ENCODE data around the gene SMURF1. TPM values are rescaled to one million over a fixed set of nuclear protein-coding genes. Genes with fewer than 3 reads are reported as not detected.

The SMURF1 gene
- total RNA-seq, 3 donors from 2014 or later = 15.1 to 18.1 (median 17.1) TPM

GRCh38 chr7:99004781-99005500, 139.0 kb downstream of the SMURF1 start:
- Mint-ChIP-seq H3K27me3 (ENCODE audit: low read depth) (no peaks in the 10 kb centered on the region), H3K36me3 (ENCODE audit: insufficient read depth) (peaks cover 39% of the 10 kb centered on the region), H3K9me3 (no peaks in the 10 kb centered on the region), H3K4me1 (ENCODE audit: low read depth) (no peaks in the 10 kb centered on the region), H3K4me3 (no peak overlapping the region)
- ATAC-seq = no peak
- DNase-seq = no peak

GRCh38 chr7:99004216-99004615, 139.7 kb downstream of the SMURF1 start:
- Mint-ChIP-seq H3K9me3 (no peaks in the 10 kb centered on the region), H3K27me3 (ENCODE audit: low read depth) (no peaks in the 10 kb centered on the region), H3K4me1 (ENCODE audit: low read depth) (no peaks in the 10 kb centered on the region), H3K4me3 (no peak overlapping the region), H3K36me3 (ENCODE audit: insufficient read depth) (peaks cover 39% of the 10 kb centered on the region)
- DNase-seq = no peak
- ATAC-seq = no peak

GRCh38 chr7:99003419-99003818, 140.5 kb downstream of the SMURF1 start:
- Mint-ChIP-seq H3K9me3 (no peaks in the 10 kb centered on the region), H3K27me3 (ENCODE audit: low read depth) (no peaks in the 10 kb centered on the region), H3K4me1 (ENCODE audit: low read depth) (no peaks in the 10 kb centered on the region), H3K4me3 (no peak overlapping the region), H3K36me3 (ENCODE audit: insufficient read depth) (peaks cover 37% of the 10 kb centered on the region)
- no peak for ATAC-seq
- no peak for DNase-seq

GRCh38 chr7:99002827-99003212, 141.1 kb downstream of the SMURF1 start:
- ATAC-seq = no peak
- Mint-ChIP-seq H3K4me1 (ENCODE audit: low read depth) (no peaks in the 10 kb centered on the region), H3K4me3 (no peak overlapping the region), H3K9me3 (no peaks in the 10 kb centered on the region), H3K36me3 (ENCODE audit: insufficient read depth) (peaks cover 35% of the 10 kb centered on the region), H3K27me3 (ENCODE audit: low read depth) (no peaks in the 10 kb centered on the region)
- DNase-seq = no peak

GRCh38 chr7:99002148-99002826, 141.6 kb downstream of the SMURF1 start:
- peaks cover 38% of the 10 kb centered on the region for H3K36me3 Mint-ChIP-seq (ENCODE audit: insufficient read depth)

GRCh38 chr7:99001482-99002147, 142.3 kb downstream of the SMURF1 start:
- Mint-ChIP-seq H3K4me1 (ENCODE audit: low read depth) (no peaks in the 10 kb centered on the region), H3K4me3 (no peak overlapping the region), H3K27me3 (ENCODE audit: low read depth) (no peaks in the 10 kb centered on the region), H3K36me3 (ENCODE audit: insufficient read depth) (peaks cover 35% of the 10 kb centered on the region), H3K9me3 (no peaks in the 10 kb centered on the region)
- DNase-seq = no peak
- peak; percentile 39 to 42 for ATAC-seq

More at GRCh38 chr7:99002148-99002826, 141.6 kb downstream of the SMURF1 start:
- ATAC-seq = no peak
- Mint-ChIP-seq H3K9me3 (no peaks in the 10 kb centered on the region), H3K4me1 (ENCODE audit: low read depth) (no peaks in the 10 kb centered on the region), H3K27me3 (ENCODE audit: low read depth) (no peaks in the 10 kb centered on the region), H3K4me3 (no peak overlapping the region)
- no peak for DNase-seq

- no peak overlapping the region for H3K4me3 Mint-ChIP-seq
- no peaks in the 10 kb centered on the region for H3K4me1 Mint-ChIP-seq (ENCODE audit: low read depth)
- peak; percentile 31 to 72 for ATAC-seq
- DNase-seq = no peak
- no peaks in the 10 kb centered on the region for H3K9me3 Mint-ChIP-seq
- H3K27me3 Mint-ChIP-seq (ENCODE audit: low read depth) = no peaks in the 10 kb centered on the region
- peaks cover 36% of the 10 kb centered on the region for H3K36me3 Mint-ChIP-seq (ENCODE audit: insufficient read depth)
Measured at GRCh38 chr7:99000904-99001465, 142.9 kb downstream of the SMURF1 start.

- no peaks in the 10 kb centered on the region for H3K27me3 Mint-ChIP-seq (ENCODE audit: low read depth)
- peaks cover 2% of the 10 kb centered on the region for H3K4me1 Mint-ChIP-seq (ENCODE audit: low read depth)
- H3K9me3 Mint-ChIP-seq = no peaks in the 10 kb centered on the region
- no peak overlapping the region for H3K4me3 Mint-ChIP-seq
- ATAC-seq = no peak
- H3K36me3 Mint-ChIP-seq (ENCODE audit: insufficient read depth) = peaks cover 39% of the 10 kb centered on the region
- no peak for DNase-seq
Measured at GRCh38 chr7:99000196-99000903, 143.6 kb downstream of the SMURF1 start.

- ATAC-seq (no peak), DNase-seq (no peak)
- Mint-ChIP-seq H3K4me1 (ENCODE audit: low read depth) (peaks cover 2% of the 10 kb centered on the region), H3K27me3 (ENCODE audit: low read depth) (no peaks in the 10 kb centered on the region), H3K9me3 (no peaks in the 10 kb centered on the region), H3K4me3 (no peak overlapping the region), H3K36me3 (ENCODE audit: insufficient read depth) (peaks cover 35% of the 10 kb centered on the region)
Measured at GRCh38 chr7:98998821-98999725, 144.8 kb downstream of the SMURF1 start.

- H3K4me3 Mint-ChIP-seq = no peak overlapping the region
- H3K36me3 Mint-ChIP-seq (ENCODE audit: insufficient read depth) = peaks cover 33% of the 10 kb centered on the region
Measured at GRCh38 chr7:98997846-98998245, 146.1 kb downstream of the SMURF1 start.

GRCh38 chr7:98996150-98996552, 147.8 kb downstream of the SMURF1 start:
- H3K4me1 Mint-ChIP-seq (ENCODE audit: low read depth) = peaks cover 2% of the 10 kb centered on the region
- ATAC-seq (peak; percentile 51 to 59), DNase-seq (no peak)
- H3K27me3 Mint-ChIP-seq (ENCODE audit: low read depth) = no peaks in the 10 kb centered on the region
- H3K4me3 Mint-ChIP-seq = no peak overlapping the region
- H3K9me3 Mint-ChIP-seq = no peaks in the 10 kb centered on the region
- H3K36me3 Mint-ChIP-seq (ENCODE audit: insufficient read depth) = peaks cover 39% of the 10 kb centered on the region

More at GRCh38 chr7:98997846-98998245, 146.1 kb downstream of the SMURF1 start:
- DNase-seq = no peak
- no peak for ATAC-seq
- Mint-ChIP-seq H3K27me3 (ENCODE audit: low read depth) (no peaks in the 10 kb centered on the region), H3K4me1 (ENCODE audit: low read depth) (peaks cover 2% of the 10 kb centered on the region), H3K9me3 (no peaks in the 10 kb centered on the region)

- H3K36me3 Mint-ChIP-seq (ENCODE audit: insufficient read depth) = peaks cover 35% of the 10 kb centered on the region
- no peaks in the 10 kb centered on the region for H3K27me3 Mint-ChIP-seq (ENCODE audit: low read depth)
- DNase-seq (no peak), ATAC-seq (peak in 1 of 2 donors; percentile 4)
- no peak overlapping the region for H3K4me3 Mint-ChIP-seq
- H3K9me3 Mint-ChIP-seq = no peaks in the 10 kb centered on the region
- H3K4me1 Mint-ChIP-seq (ENCODE audit: low read depth) = peaks cover 2% of the 10 kb centered on the region
Measured at GRCh38 chr7:98995523-98996149, 148.3 kb downstream of the SMURF1 start.

GRCh38 chr7:98995111-98995510, 148.8 kb downstream of the SMURF1 start:
- no peaks in the 10 kb centered on the region for H3K9me3 Mint-ChIP-seq
- no peaks in the 10 kb centered on the region for H3K27me3 Mint-ChIP-seq (ENCODE audit: low read depth)
- H3K4me3 Mint-ChIP-seq = no peak overlapping the region
- peaks cover 2% of the 10 kb centered on the region for H3K4me1 Mint-ChIP-seq (ENCODE audit: low read depth)
- DNase-seq = no peak
- ATAC-seq = no peak
- H3K36me3 Mint-ChIP-seq (ENCODE audit: insufficient read depth) = peaks cover 38% of the 10 kb centered on the region
